HCT116 (cell line): ENCODE results near the gene SLC29A1. TPM values are rescaled to one million over a fixed set of nuclear protein-coding genes. Genes with fewer than 3 reads are reported as not detected.
"Not testable (repeated sequence)": the region's sequence is repeated elsewhere in the genome, so short reads cannot be mapped to it uniquely, and the experiment has no call there.

Experiments used
- ATAC-seq: fragments of 200-7000 bp; cut with Tn5 transposase; 2 replicates; pipeline ENCODE4 v1.9.1; 2020; ENCODE audit warnings: mild to moderate bottlenecking, moderate library complexity
- BruUV-seq: library from RNA; stranded (reverse); fragments of 400-500 nt; replicated peaks from 2 replicates; lab custom pipeline; 2021; lab: Mats Ljungman, UMichigan
- CTCF ChIA-PET: fragments of 300-600 bp; sonication (Branson Sonifier 250); formaldehyde crosslinking; loops from one replicate; lab custom pipeline; 2021; ENCODE audit warnings: antibody characterized with exemption; lab: Charles Lee
- POLR2A ChIA-PET: fragments of 300-600, 350-600 bp; sonication (Branson Sonifier 250); formaldehyde crosslinking; loops from one replicate; lab custom pipeline; 2021; ENCODE audit warnings: antibody characterized with exemption; lab: Charles Lee
- RAD21 ChIA-PET, 2 experiments: fragments of 300-600 bp; sonication (Branson Sonifier 250); formaldehyde crosslinking; loops; one replicate each; lab custom pipeline; 2023; ENCODE audit warnings: low total read pairs in 2 of 2; ENCODE audit not compliant: uncharacterized antibody in 2 of 2, unreplicated experiment in 2 of 2, low non-redundant PET in 1 of 2; lab: Charles Lee
- DNase-seq: peaks from one replicate; pipeline ENCODE4 v3.0.0-alpha.2; 2010; ENCODE audit warnings: low read depth, low spot score
- H2AFZ ChIP-seq: fragments of 200-600 bp; shearing (Covaris generic), sonication (generic); 2 replicates; pipeline ENCODE4 v1.6.1; 2017; ENCODE audit warnings: low read depth, mixed run types, mixed read lengths, antibody characterized with exemption, low read length; ENCODE audit not compliant: poor library complexity, severe bottlenecking
- H3K27ac ChIP-seq: 2 replicates; pipeline ENCODE4 v1.5.1; 2012; ENCODE audit warnings: low read depth, low read length
- H3K27me3 ChIP-seq: fragments of 200-600 bp; sonication (generic); 2 replicates; pipeline ENCODE4 v1.6.1; 2016; ENCODE audit warnings: mixed run types, low read length, mixed read lengths; ENCODE audit not compliant: insufficient read depth
- H3K36me3 ChIP-seq, 2 experiments: fragments of 200-500 bp in 1 of 2; fragments of 200-600 bp in 1 of 2; sonication (Bioruptor generic) in 1 of 2; sonication (generic) in 1 of 2; 2 replicates each; pipeline versions ENCODE4 v1.5.1 to v1.6.1; 2014 to 2016; ENCODE audit warnings: low read length in 2 of 2, inconsistent platforms in 1 of 2, mixed read lengths in 1 of 2, mixed run types in 1 of 2; ENCODE audit not compliant: insufficient read depth in 2 of 2, control insufficient read depth in 1 of 2
- H3K4me1 ChIP-seq, 2 experiments: fragments of 200-600 bp in 1 of 2; sonication (generic) in 1 of 2; 2 replicates each; pipeline versions ENCODE4 v1.5.1 to v1.6.1; 2012 to 2017; ENCODE audit warnings: low read length in 2 of 2, inconsistent platforms in 1 of 2, mild to moderate bottlenecking in 1 of 2, mixed read lengths in 1 of 2, mixed run types in 1 of 2, moderate library complexity in 1 of 2; ENCODE audit not compliant: insufficient read depth in 2 of 2, control insufficient read depth in 1 of 2
- H3K4me2 ChIP-seq: fragments of 200-600 bp; sonication (generic); 2 replicates; pipeline ENCODE4 v1.6.1; 2017; ENCODE audit warnings: mixed run types, low read length, mixed read lengths
- H3K4me3 ChIP-seq, 2 experiments: fragments of 200-600 bp in 1 of 2; sonication (generic) in 1 of 2; replicated peaks in 1 of 2; 2 replicates each; pipeline ENCODE4 v1.5.1; 2011 to 2016; ENCODE audit warnings: low read length in 2 of 2, control low read depth in 1 of 2, low read depth in 1 of 2, mild to moderate bottlenecking in 1 of 2, mixed read lengths in 1 of 2, mixed run types in 1 of 2
- H3K79me2 ChIP-seq: fragments of 200-600 bp; sonication (generic); 2 replicates; pipeline ENCODE4 v1.6.1; 2017; ENCODE audit warnings: mild to moderate bottlenecking, mixed run types, low read length, moderate library complexity, mixed read lengths; ENCODE audit not compliant: insufficient read depth
- H3K9ac ChIP-seq: fragments of 200-600 bp; sonication (generic); 2 replicates; pipeline ENCODE4 v1.6.1; 2016; ENCODE audit warnings: low read length, mixed read lengths
- H3K9me2 ChIP-seq: fragments of 200-600 bp; sonication (generic), shearing (Covaris generic); 2 replicates; pipeline ENCODE4 v1.6.1; 2017; ENCODE audit warnings: mixed run types, mild to moderate bottlenecking, moderate library complexity; ENCODE audit not compliant: insufficient read depth
- H3K9me3 ChIP-seq, 2 experiments: fragments of 200-500 bp in 1 of 2; fragments of 200-600 bp in 1 of 2; sonication (Bioruptor generic) in 1 of 2; sonication (generic) in 1 of 2; 2 replicates each; pipeline ENCODE4 v1.6.1; 2014 to 2017; ENCODE audit warnings: low read length in 2 of 2, mixed read lengths in 2 of 2, inconsistent platforms in 1 of 2, low read depth in 1 of 2, mild to moderate bottlenecking in 1 of 2, mixed run types in 1 of 2, moderate library complexity in 1 of 2; ENCODE audit not compliant: control insufficient read depth in 1 of 2, insufficient read depth in 1 of 2
- H4K20me1 ChIP-seq: fragments of 200-600 bp; sonication (generic), shearing (Covaris generic); 2 replicates; pipeline ENCODE4 v1.6.1; 2017; ENCODE audit warnings: mixed run types, mild to moderate bottlenecking, moderate library complexity; ENCODE audit not compliant: insufficient read depth
- JUND ChIP-seq: IDR thresholded peaks from 2 replicates; pipeline ENCODE4 v1.6.1; 2012
- MAX ChIP-seq: IDR thresholded peaks from 2 replicates; pipeline ENCODE4 v1.6.1; 2012
- RAD21 ChIP-seq: IDR thresholded peaks from 2 replicates; pipeline ENCODE4 v1.6.1; 2012; ENCODE audit warnings: low read depth, mild to moderate bottlenecking
- SIN3A ChIP-seq: IDR thresholded peaks from 2 replicates; pipeline ENCODE4 v1.6.1; 2012; ENCODE audit warnings: low read depth
- SRF ChIP-seq: IDR thresholded peaks from 2 replicates; pipeline ENCODE4 v1.6.1; 2012; ENCODE audit warnings: low read depth
- ZFX ChIP-seq: fragments of 450-650 bp; IDR thresholded peaks from 2 replicates; pipeline ENCODE4 v1.6.1; 2017
- intact Hi-C: fragments of 100-400 bp; cut with micrococcal nuclease; formaldehyde crosslinking; loops from 2 replicates; pipeline ENCODE4 v1.10.0; 2022
- total RNA-seq: library from RNA; stranded (reverse); gene quantifications from one replicate; pipeline ENCODE4 v1.2.1, GENCODE V29; 2021; ENCODE audit not compliant: unreplicated experiment

The SLC29A1 gene
- total RNA-seq, 1 experiment from 2014 or later: 67.6 TPM

- POLR2A ChIA-PET: no interaction called here
- ATAC-seq: no peak
- no peaks in the 10 kb centered on the region for H3K9me2 ChIP-seq
- CTCF ChIA-PET: no interaction called here
- H3K9me3 ChIP-seq: no peaks in the 10 kb centered on the region
- intact Hi-C loops: no loop called here
- H3K4me2 ChIP-seq: no peak overlapping the region
- H3K4me1 ChIP-seq: peaks cover 0 to 8% of the 10 kb centered on the region in 2 experiments; a peak in 1 of 4 replicates
- RAD21 ChIA-PET: no interaction called here
- H3K79me2 ChIP-seq: no peaks in the 10 kb centered on the region
- H3K27ac ChIP-seq: no peak overlapping the region
- no TSS peak for BruUV-seq
- DNase-seq: no peak
- H3K36me3 ChIP-seq: no peaks in the 10 kb centered on the region
- H4K20me1 ChIP-seq: no peaks in the 10 kb centered on the region
- TF ChIP-seq RAD21: no peak
- TF ChIP-seq SRF: no peak
- TF ChIP-seq MAX: no peak
- TF ChIP-seq ZFX: no peak
- TF ChIP-seq SIN3A: no peak
- no peak for TF ChIP-seq JUND
- no peak overlapping the region for H3K4me3 ChIP-seq
- H3K9ac ChIP-seq: no peak overlapping the region
- H3K27me3 ChIP-seq: no peaks in the 10 kb centered on the region
- H2AFZ ChIP-seq: no peak overlapping the region
Observed at GRCh38 chr6:44183783-44184182, 39.6 kb upstream of the SLC29A1 start.

GRCh38 chr6:44185356-44185755 lies 38.0 kb upstream of the SLC29A1 start:
- BruUV-seq, H3K27me3 ChIP-seq, H3K4me2 ChIP-seq, RAD21 ChIA-PET, intact Hi-C loops, H3K27ac ChIP-seq, DNase-seq, H3K9me2 ChIP-seq, H3K4me1 ChIP-seq, H2AFZ ChIP-seq, CTCF ChIA-PET, ATAC-seq, H3K9ac ChIP-seq, H3K9me3 ChIP-seq, H4K20me1 ChIP-seq, H3K4me3 ChIP-seq, H3K79me2 ChIP-seq, H3K36me3 ChIP-seq: not testable (repeated sequence)
- POLR2A ChIA-PET: interaction anchor here (0.6 kb wide), 1 partner anchor 27 kb away, joined by 4 read pairs; no protein-coding TSS in a partner anchor
